GM21786 (cell line): ENCODE results near the gene ETV6.
"Not testable (repeated sequence)": the region's sequence is repeated elsewhere in the genome, so short reads cannot be mapped to it uniquely, and the experiment has no call there.

Experiments used
- ATAC-seq: cut with Tn5 transposase; IDR thresholded peaks from one replicate; pipeline ENCODE4 v1.9.1; 2021; ENCODE audit not compliant: unreplicated experiment

The ETV6 gene

DNA sequence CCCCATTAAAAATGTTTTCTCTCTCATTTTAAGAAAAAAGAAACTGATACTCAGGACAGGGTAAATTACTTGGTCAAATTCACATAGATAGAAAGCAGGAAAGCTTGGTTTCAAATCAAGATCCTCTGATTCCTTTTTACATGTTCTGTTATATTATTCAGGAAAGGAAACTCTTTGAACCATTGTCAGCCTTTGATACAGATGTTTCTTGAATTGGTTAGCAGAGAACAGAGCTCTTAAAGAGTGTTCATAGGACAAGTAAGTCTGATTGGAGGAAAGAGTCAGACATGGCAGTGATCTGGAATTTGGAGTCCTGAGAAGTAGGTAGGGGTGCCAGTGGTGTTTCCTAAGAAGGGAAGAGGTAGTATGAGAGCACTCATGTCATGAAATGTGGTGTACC lies 256.1 kb downstream of the ETV6 start:
- no peak for ATAC-seq

DNA sequence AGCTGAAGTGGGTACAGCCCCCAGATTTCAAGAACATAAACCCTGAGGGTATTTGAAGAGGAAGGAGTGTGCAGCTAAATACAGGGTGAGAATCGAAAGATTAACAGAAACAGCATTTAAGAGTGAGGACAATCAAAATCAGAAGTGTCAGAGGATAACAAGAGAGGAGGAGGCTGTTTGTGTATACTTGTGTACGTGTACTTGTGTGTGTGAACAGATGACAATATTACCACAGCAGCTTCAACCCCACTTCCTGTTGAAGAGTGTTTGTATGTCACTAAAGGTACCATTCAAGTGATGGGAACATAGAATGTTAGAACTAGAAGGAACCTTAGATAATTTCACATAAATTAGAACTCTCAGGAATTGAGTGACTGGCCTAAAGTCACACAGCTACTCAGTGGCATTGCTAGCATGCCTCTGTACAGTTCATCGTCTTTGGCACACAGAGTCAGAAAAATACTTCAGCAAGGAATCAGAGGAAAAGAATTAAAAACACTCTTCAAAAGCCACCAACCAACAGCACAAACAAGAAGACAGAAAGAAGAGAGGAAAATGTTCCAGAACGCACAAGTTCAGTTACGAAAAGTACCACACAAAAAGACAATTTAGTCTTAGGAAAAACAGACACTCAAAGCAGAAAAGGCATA lies 256.9 kb downstream of the ETV6 start:
- ATAC-seq: no peak

DNA sequence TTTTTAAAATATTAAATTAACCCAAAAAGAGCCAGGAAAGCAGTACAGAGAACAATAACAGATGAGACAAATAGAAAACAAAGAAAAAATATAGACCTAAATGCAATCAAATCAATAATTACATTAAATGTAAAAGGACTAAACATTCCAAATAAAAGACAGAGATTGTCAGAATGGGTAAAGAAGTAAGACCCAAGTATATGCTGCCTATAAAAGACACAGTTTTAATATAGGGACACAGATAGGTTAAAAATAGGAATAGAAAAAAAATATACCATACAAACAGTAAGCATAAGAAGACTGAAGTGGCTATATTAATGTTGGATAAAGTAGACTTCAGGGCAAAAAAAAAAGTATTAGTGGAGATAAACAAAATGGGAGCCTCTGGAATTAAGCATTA lies 258.2 kb downstream of the ETV6 start:
- ATAC-seq: no peak

DNA sequence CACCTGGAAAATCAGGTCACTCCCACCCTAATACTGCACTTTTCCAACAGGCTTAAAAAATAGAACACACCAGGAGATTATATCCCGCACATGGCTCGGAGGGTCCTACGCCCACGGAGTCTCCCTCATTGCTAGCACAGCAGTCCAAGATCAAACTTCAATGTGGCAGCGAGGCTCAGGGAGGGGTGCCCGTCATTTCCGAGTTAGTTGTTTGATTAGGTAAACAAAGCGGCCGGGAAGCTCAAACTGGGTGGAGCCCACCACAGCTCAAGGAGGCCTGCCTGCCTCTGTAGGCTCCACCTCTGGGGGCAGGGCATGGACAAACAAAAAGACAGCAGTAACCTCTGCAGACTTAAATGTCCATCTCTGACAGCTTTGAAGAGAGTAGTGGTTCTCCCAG lies 259.9 kb downstream of the ETV6 start:
- ATAC-seq: not testable (repeated sequence)

DNA sequence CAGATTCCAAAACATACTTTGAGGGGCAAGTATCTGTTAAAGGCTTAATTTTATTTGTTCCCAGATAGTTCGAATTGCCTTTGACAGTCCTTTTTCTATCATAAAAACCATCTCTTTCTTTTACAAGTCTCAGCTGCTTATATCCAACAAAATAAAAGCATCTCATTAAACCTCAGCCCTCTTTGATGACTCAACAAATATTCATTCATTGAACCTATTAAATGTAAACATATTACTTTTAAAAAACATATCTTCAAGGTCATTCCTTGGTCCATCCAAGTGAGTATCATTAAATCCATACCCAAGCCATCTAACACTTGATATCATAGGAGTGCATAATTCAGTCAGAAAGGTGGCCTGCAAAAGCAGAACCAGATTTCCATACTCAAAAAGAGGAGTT lies 266.6 kb downstream of the ETV6 start:
- no peak for ATAC-seq

DNA sequence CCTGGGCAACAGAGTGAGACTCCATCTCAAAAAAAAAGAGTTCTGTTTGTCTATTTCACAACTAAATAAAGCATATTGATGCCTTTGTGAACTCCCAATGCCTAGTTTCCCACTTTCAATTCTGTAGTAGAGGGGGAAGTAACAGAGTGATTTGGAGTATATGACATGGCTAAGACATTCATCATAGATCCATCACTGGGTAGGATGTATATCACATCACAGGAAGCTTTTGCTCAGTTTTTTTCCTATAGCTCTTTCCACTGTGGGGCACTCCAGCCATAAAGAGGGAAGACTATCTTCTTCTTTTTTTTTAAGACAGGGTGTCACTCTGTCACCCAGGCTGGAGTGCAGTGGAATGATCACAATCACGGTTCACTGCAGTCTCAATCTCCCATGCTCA lies 267.3 kb downstream of the ETV6 start:
- no peak for ATAC-seq

DNA sequence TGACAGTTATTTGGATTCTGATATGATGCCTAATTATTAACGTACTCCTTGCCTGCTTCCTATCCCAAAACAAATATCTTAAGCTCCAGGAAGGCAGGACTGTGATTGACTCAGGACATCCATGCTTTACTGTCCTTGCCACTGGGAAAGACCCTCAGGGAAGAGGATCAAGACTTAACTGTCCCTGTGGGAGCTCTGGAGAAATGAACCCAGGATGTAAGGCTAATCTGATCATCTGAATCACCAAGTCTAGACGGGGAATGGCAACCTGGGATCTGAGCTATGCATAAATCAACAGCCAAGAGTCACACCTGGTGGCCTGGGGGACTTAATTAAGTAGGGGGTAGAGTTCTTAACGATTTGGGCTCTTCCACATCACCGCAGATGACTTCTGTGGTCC lies 268.0 kb downstream of the ETV6 start:
- ATAC-seq: no peak

DNA sequence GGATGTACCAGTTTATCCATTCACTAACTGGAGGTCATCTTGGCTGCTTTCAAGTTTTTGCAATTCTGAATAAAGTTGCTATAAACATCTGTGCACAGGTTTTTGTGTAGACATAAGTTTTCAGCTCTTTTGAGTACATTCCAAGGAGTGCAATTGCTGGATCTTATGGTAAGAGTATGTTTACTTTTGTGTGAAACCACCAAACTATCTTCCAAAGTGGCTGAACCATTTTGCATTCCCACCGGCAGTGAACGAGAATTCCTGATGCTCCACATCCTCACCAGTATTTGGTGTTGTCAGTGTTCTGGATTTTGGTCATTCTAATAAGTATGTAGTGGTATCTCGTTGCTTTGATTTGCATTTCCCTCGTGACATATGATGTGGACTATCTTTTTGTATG lies 270.8 kb downstream of the ETV6 start:
- no peak for ATAC-seq

DNA sequence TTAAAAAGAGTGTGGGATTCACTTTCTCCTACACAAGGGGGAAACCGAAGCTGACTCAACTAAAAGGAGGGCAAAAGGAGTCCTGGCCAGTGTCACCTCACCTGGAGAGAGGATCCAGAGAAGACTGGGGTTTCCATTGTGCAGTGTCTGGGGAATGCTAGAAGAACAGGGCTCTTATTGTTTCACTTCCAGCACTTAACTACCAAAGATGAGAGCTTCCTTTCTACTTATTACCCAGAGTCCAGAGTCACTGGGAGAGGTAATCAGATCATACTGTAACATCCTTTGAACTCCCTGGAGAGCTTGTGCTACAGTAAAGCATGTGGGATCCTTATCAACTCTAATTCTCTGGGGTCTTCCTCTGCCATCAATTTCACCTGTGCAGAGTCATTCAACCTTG lies 272.9 kb downstream of the ETV6 start:
- no peak for ATAC-seq

DNA sequence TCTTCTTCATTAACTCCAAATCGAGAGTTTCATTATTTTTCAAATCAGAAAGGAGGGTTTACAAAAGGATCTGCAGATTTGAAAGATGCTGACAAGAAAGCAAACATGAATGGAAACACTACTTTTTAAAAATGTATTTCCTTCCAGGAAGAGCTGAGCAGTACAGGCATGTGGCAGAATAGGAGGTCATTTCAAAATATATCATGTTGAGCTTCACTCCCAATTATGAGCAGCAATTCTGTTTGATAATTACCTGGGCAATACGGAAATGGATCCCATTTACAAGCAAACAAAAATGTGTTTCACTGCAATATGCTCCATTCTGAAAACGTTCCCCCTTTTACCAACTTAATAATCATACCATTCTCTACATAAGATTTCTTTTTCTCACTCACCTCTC lies 273.6 kb downstream of the ETV6 start:
- no peak for ATAC-seq

DNA sequence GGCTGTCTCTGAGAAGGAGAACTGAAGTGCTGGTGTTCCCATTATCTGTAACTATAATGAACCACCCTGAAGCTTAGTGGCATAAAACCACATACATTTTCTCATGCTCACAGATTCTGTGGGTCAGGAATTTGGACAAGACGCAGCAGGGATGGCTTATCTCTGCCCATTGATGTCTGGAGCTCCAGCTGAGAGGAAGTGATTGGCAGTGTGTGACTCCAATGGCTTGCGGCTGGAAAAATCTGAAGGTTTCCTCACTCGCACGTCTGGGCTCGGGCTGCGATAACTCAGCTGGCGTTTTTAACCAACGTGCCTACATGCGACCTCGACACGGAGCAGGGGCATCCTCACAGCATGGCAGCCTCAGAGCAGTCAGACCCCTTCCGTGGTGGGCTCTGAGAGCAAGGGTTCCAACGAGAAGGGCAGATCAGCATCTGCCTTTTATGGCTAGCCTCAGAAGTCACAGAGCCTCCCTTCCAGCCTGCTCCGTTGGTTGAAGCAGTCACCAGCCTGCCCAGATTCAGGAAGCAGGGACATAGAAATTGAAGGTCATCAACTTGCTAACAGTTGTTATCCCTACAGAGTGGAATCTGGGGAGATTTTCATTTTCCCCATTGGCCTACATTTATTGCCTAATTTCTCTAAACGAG lies 277.9 kb downstream of the ETV6 start:
- ATAC-seq: no peak

DNA sequence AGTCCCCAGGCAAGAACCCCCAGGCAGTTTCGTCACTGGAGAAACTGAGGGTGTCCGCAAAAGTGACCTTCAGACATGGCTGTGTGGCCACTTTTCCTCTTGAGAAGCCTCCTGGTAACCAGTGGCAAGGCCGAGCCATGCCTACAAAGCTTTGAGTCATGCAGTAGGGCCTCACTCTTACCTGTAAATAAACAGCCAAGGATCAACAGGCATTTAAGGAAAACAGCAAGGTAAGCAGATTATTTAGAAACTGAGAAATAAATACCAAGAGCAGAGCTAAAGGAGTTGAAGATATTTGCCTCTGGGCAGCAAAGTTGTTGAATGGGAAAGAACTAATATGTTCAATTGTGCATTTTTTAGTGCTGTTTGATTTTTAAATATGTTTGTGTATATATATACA lies 280.2 kb downstream of the ETV6 start:
- no peak for ATAC-seq

DNA sequence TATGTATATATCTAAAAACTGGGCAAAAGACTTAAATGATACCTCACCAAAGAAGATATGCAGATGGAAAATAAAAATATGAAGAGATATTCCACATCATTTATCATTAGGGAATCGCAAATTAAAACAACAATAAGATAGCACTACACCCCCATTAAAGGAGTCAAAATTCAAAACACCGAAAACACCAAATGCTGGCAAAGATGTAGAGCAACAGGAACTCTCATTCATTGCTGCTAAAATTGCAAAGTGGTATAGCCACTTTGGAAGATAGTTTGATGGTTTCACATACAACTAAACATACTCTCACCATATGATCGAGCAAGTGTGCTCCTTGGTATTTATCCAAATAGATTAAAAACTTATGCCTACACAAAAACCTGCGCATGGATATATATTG lies 289.7 kb downstream of the ETV6 start:
- ATAC-seq: no peak

DNA sequence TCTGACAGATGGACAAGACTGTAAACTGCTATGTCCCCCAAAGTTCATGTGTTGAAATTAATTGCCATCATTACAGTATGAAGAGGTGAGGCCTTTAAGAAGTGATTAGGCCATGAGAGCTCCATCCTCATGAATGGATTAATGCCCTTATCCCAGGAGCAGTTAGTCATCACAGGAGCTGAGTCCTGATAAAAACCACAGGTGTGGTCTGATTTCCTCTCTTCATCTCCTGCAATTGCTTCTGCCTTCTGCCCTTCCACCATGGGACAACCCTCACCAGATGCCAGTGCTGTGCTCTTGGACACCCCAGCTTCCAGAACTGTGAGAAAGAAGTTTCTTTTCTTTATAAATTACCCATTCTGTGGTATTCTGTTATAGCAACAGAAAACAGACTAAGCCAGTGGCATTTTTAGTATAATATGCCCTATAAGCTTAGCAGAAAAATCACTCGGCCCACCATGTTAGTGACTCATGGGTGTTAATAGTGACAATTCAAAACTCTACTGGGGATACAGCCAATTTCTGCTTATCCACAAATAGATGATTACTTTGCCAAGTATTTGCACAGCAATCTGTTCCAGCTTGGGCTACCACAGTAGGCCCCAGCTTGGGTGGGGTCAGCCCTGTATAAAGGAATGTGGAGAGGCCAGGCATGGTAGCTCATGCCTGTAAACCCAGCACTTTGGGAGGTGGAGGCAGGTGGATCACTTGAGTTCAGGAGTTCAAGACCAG lies 292.3 kb downstream of the ETV6 start:
- ATAC-seq: no peak

DNA sequence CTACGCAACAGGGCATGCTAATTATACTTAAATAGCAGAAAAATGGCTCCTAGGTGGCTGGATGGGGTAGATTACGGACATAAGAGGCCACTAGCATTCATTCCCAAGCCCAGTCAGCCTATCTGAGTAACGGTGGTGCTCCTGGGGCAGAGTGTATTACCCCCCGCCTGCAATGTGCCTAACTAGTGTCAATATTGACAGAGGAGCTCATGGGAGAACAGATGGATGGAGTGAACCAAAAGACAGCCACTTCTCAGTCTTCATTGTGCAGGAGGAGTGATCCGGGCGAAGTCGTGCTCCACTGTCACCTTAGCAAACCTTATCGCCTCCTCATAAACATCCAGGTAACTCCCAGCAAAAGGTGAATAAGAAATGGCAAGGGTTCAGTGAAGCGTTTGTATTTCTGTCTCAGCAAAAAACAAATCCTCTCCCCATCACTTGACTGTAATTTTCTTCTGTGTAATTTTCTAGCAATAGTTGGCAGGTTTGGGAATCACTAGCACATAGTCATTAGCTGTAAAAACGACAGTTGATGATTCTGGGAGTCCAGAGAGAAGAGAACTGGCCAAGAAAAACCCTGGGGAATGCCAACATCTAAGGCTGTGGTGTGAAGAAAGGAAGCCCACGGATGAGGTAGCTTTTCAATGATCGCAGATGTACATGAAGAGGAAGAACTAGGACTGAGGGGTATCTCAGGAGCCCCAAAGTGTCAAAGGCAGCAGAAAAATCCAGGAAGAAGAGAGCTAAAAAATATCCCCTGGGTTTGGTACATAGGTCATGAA lies 294.6 kb downstream of the ETV6 start:
- ATAC-seq: no peak
